GM15510 (cell line): ENCODE results near the gene LTBP1.

Experiments
- POLR2A ChIP-seq: IDR thresholded peaks from 3 replicates; pipeline ENCODE4 v1.6.1; 2011; ENCODE audit warnings: borderline replicate concordance; ENCODE audit not compliant: insufficient read length; ENCODE audit errors: extremely low read depth

Gene LTBP1

GRCh38 chr2:33432871-33433270 lies 486.1 kb downstream of the LTBP1 start:
- no peak for TF ChIP-seq POLR2A

GRCh38 chr2:33433279-33434235 lies 486.8 kb downstream of the LTBP1 start:
- no peak for TF ChIP-seq POLR2A

DNA sequence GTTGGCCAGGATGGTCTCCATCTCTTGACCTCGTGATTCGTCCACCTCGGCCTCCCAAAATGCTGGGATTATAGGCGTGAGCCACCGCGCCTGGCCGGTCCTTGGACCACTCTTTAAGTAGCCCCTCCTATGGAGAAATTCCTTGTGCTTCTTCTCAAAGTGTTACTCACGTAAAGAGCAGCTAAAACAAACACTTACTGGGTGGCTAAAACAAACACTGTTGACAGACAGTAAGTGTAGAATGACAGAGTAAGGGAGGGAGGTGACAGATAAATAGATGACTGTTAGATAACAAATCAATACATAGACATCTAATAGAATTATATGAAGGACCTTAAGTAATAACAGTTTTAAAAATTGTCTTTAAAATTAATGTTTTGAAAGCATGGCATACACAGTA lies 488.8 kb downstream of the LTBP1 start:
- no peak for TF ChIP-seq POLR2A

- TF ChIP-seq POLR2A, result no peak
Measured at GRCh38 chr2:33436083-33436482, 489.3 kb downstream of the LTBP1 start.

GRCh38 chr2:33437297-33437696 lies 490.5 kb downstream of the LTBP1 start:
- TF ChIP-seq POLR2A, result no peak

- TF ChIP-seq POLR2A, result no peak
Measured at GRCh38 chr2:33437815-33438214, 491.1 kb downstream of the LTBP1 start.

- TF ChIP-seq POLR2A, result no peak
Measured at GRCh38 chr2:33441235-33441810, 494.6 kb downstream of the LTBP1 start.

- TF ChIP-seq POLR2A, result no peak
Measured at GRCh38 chr2:33442528-33443079, 495.9 kb downstream of the LTBP1 start.

- no peak for TF ChIP-seq POLR2A
Measured at GRCh38 chr2:33443274-33443829, 496.6 kb downstream of the LTBP1 start.

DNA sequence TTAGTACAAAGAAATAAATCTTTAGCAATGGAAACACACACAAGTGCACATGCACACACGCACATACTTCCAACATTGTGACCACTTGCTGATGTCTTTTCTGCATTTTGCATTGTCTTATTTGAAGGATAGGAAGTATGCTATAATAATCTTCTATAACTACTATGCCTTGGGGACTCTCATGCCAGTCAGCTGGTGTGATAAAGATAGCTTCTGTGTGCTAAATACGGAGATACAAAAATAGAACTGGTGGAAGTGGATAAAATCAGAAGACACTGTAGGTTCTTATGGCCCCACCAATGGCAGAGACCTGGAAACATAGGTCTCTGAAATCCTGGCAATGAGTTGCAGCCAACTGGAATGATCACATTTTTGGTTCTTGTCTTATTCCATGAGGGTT lies 498.2 kb downstream of the LTBP1 start:
- TF ChIP-seq POLR2A, result no peak

DNA sequence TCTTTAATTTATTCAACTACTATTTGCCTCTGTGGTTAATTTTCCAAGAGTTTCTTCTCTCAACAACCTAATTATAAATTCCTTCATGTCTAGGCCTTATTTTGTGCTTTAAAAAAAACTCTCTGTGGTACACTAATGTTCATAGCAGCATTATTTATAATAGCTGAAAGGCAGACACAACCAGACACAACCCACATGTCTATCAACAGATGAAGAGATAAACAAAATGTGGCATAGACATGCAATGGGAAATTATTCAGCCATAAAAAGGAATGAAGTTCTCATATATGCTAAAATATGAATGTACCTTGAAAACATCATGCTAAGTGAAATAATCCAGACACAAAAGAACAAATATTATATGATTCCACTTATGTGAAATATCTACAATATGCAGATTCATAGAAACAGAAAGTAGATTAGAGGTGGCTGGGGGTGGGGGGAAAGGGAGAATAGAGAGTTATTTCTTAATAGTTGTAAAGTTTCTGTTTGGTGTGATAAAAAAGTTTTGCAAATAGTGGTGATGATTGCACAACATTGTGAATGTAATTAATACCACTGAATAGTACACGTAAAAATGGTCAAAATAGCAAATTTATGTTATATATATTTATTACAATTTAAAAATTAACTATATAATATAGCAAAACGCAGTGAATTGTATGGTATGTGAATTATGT lies 501.6 kb downstream of the LTBP1 start:
- TF ChIP-seq POLR2A, result no peak
